GM18873 (cell line): Measurements from ENCODE around the gene PARN.
"Not testable (repeated sequence)": the region's sequence is repeated elsewhere in the genome, so short reads cannot be mapped to it uniquely, and the experiment has no call there.

Experiments
- ATAC-seq: cut with Tn5 transposase; IDR thresholded peaks from one replicate; pipeline ENCODE4 v1.9.1; 2021; ENCODE audit warnings: mild to moderate bottlenecking, moderate library complexity, moderate number of reproducible peaks; ENCODE audit not compliant: unreplicated experiment, low FRiP score

The PARN gene, protein sequence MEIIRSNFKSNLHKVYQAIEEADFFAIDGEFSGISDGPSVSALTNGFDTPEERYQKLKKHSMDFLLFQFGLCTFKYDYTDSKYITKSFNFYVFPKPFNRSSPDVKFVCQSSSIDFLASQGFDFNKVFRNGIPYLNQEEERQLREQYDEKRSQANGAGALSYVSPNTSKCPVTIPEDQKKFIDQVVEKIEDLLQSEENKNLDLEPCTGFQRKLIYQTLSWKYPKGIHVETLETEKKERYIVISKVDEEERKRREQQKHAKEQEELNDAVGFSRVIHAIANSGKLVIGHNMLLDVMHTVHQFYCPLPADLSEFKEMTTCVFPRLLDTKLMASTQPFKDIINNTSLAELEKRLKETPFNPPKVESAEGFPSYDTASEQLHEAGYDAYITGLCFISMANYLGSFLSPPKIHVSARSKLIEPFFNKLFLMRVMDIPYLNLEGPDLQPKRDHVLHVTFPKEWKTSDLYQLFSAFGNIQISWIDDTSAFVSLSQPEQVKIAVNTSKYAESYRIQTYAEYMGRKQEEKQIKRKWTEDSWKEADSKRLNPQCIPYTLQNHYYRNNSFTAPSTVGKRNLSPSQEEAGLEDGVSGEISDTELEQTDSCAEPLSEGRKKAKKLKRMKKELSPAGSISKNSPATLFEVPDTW

DNA sequence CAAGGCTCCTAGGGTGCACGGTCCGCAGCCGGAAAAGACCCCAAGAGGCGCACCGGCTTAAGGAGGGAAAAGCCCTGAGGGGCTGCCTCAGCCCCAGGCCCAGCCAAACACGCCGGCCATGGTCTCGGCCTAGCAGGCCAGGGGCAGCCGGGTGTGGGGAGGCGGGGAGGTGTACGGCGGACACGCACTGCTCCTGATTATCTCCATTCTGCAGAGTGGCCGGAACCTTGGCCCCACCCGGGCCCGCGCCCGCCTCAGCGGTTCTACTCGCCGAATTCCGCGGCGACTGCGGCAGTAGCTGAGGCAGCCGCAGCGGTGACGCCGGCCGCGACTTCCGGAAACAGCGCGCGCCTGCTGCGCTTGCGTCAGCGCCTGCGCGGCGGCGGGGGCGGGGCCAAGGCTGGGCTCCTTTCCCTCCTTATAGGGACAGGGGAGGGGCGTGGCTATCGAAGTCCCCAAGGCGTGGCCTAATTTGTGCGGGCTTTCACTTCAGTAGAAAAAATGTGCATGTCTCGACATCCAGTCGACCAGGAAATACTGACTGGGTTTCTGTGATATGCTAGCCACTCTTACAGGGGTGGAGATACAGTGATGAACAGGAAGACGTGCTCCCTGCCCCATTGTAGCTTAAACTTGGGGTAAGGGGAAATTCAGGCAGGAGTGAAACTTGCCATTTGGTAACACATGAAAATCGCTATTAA, at the start of gene PARN:
TSS of gene PARN (minus strand) at position 342 of the 701 bp plus-strand sequence. CDS start at position 207, 135 bp downstream.
- ATAC-seq = no peak

DNA sequence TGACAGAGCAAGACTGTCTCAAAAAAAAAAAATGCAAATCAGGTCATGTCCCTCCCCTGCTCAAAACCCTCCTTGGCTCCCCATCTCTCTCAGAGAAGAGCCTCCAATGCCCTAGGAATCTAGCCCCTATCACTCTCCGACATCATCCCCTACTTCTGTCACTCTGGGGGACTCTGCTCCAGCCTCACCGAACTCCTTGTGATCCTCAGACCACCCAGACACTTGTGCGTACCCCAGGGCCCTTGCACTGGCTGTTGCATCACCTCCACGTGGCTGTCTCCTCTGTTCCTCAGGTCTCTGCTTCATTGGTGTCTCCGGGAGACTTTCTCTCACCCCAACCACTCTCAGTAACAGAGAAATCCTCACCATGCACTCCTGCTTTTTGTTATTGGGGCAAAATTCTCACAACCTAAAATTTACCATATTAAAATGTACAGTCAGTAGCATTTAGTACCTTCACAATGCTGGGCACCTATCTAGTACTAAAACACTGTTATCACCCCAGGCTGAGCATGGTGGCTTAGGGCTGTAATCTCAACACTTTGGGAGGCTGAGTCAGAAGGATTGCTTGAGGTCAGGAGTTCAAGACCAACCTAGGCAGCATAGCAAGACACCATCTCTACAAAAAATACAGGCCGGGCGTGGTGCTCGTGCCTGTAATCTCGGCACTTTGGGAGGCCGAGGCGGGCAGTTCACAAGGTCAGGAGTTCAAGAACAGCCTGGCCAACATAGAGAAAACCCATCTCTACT, 48.9 kb upstream of the PARN start:
- ATAC-seq = no peak

DNA sequence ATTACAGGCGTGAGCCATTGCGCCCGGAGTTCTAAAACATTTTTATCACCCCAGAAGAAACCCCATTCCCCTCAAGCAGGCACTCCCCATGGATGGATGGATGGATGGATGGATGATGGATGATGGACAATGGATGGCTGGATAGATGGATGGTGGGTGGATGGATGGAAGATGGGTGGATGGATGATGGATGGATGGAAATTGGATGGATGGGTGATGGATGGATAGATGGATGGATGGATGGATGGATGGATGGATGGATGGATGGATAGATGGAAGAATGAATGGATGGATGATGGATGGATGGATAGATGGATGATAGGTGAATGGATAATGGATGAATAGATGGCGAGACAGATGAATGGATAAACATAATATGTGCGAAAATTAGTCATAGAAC, 47.6 kb upstream of the PARN start:
- no peak for ATAC-seq

DNA sequence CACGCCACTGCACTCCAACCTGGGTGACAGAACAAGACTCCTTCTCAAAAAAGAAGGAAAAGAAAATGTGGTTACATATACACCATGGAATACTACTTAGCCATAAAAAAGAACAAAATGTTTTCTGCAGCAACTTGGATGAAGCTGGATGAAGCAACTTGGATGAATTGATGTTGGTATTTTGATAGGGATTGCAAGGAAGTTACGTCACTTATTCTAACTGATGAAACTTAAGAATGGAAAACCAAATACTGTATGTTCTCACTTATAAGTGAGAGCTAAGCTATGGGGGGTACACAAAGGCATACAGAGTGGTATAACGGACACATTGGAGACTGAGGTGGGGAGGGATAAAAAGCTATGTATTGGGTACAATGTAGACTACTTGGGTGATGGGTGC, 46.6 kb upstream of the PARN start:
- no peak for ATAC-seq

DNA sequence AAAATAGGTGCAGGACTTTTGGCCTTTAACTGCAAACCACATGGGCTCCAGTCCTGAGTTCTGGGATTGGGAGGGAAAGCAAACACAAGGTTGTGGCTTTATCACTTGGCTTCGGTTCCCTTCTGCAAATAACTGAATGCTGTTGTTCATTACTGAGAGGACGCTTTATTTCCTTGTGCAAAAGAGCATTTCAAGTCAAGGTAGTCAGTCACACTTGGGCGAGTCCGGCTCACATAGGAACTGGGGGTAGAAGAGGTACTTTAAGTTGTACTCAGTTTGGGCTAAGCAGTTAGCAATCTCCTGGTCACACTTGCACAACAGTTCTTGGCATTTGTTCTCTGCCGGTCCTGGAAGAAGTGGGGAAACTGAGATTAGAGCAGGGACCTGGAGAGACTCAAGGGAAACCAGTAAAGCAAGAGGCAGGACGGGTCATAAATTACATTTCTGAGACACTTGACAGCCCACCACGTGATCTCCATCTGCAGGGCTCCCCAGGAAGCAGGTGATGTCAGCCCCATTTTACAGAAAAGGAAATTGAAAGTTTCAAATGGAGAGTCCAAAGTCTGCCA, 42.4 kb upstream of the PARN start:
- ATAC-seq = no peak

DNA sequence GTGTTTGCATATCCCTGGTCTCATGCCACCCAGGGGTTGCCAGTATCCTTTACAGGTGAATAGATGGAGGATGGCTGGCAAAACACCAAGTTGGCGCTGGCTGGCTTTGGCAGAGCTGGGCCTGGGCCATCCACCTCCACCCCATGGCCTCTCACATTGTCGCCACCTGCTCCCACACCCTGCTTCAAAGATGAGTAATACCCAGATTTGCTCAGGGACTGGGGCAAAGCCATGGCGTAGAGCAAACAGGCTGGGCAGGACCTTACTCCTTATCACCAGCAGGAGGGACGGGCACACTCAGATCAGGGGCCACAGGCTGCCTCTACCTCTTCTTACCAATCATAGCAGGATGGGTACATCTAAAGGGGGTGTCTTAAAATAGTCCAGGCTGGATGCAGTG, 39.7 kb upstream of the PARN start:
- no peak for ATAC-seq

DNA sequence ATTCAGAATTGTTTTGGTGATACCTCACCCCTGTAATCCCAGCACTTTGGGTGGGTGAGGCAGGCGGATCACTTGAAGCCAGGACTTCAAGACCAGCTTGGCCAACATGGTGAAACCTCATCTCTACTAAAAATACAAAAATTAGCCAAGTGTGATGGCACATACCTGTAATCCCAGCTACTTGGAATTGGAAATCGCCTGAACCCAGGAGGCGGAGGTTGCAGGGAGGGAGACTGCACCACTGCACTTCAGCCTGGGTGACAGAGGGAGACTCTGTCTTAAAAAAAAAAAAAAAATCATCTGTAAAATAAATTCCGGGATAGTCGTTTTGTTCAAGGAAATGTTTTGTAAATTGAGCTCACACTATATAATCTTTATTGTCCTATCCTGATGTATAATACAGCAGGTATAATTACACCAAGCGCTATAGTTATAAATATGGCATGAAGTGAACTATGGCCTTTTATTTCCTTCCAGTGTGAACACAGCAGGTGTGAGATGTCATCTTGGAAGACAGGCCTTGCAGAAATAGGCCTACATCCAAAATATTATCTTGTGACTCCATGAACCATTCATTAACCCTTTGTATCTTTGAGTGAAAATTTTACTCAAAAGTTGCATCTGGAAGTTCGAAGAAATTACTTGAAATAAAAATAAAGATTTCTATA, 38.6 kb upstream of the PARN start:
- ATAC-seq = no peak

DNA sequence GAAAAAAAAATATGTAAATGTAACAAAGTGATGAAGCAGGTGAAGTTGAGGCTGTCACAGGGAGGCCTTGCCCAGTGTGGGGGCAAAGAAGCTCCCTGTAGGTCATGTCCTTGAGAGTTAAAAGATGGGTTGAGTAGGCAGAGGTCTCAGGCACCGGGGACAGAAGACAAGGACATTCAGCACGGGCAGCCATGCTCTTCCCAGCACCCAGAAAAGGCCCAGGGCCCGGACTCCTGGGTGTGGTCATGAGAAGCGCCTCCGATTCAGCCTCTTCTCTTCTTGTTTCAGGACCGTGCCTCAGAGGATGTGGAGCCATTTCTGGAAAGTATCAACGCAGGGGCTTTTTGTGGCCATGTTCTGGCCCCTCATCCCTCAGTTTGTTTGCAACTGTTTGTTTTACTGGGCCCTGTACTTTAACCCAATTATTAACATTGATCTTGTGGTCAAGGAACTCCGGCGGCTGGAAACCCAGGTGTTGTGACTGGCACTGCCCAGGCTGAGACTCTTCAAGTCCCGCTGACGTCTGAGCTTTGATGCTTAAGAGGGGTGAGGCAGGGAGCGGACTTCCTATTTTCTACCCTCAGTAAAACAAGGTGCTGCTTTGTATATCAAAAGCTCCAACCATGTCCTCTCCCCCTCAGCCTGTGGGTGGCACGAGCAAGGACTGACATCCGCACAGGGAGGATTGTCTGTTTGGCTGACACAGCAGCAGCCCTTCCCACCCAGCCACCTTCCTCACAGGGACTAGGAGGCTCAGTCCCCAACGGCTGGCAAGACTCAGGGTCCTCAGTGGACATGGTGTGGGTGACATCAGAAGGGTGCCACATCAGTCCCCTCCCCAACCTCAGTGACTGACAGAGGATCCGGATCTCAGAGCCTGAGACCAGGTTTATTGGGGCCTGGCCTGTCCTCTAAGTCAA, 37.5 kb upstream of the PARN start:
- no peak for ATAC-seq

DNA sequence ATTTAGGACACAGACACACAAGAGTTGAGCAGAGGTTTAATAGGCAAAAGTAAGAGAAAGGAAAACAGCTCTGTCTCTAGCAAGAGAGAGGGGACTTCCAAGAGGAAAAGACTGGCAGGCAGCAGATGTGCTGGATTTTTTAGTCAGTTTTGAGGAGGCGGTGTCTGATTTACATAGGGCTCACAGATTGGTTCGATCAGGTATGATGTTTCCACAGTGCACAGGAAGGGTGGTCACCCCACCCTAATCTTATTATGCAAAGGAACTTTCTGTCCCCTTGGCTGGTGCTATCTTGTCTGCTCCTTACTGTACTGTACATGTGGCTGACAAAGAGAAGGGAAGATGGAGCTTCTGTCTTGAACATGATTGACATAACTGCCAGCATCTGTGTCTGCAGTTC, 28.0 kb upstream of the PARN start:
- peak; percentile 74 for ATAC-seq

DNA sequence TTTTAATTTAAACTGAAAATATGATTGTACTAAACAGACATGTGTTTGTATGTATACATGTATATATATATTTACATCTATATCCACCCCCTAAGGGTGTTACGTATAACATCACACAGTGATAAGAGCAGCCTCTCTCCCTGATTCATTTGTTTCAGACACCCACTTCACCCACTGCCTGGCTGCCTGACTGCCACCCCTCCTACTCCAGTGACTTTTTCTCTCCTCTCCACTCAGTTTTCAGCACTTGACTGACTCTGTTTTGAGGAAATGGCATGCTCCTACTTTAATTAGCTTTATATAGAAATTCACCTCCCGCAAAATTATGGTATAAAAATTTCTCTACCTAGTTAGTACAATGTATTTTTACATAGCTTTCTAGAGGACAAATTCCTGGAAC, 22.7 kb upstream of the PARN start:
- no peak for ATAC-seq

DNA sequence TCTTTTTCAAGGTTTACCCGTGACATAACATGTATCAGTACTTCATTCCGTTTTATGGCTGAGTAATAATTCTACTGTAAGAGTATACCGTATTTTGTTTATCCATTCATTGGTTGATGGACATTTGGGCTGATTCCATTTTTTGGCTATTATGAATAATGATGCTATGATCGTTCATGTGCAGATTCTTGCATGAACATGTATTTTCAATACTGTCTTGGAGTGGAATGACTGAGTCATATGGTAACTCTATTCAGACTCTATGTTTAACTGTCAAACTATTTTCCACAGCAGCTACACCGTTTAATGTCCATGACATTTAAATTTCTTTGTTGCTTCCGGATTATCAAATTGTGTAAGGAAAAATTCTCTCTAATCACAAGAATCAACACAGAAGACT, 20.6 kb upstream of the PARN start:
- no peak for ATAC-seq

DNA sequence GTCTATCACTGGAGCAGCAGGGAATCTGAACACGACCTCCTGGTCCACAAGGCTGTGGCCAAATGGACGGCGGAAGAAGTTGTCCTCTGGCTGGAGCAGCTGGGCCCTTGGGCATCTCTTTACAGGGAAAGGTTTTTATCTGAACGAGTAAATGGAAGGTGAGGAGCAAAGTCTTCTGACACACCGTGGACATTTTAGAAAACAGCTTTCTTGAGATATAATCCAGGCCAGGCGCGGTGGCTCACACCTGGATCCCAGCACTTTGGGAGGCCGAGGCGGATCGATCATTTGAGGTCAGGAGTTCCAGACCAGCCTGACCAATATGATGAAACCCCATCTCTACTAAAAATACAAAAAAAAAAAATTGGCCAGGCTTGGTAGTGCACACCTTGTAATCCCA, 19.8 kb upstream of the PARN start:
- ATAC-seq = no peak

DNA sequence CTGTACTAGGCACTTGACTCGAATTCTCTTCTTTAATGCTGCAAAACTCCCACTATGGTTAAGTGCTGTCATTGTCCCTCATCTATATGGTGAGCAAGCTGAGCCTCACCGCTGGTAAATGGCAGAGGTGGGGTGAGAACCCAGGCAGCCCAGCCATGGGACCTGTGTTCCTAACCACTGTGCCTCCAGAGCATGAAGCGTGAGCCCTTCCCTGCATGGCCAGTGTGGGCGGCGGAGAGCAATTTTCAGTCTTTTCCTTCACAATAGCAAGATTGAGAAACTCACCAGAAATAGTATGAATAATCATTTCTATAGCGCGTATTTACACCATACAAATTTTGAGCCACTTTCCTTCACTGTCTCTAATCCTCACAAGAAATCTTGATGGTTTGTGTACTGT, 11.9 kb upstream of the PARN start:
- ATAC-seq = no peak

DNA sequence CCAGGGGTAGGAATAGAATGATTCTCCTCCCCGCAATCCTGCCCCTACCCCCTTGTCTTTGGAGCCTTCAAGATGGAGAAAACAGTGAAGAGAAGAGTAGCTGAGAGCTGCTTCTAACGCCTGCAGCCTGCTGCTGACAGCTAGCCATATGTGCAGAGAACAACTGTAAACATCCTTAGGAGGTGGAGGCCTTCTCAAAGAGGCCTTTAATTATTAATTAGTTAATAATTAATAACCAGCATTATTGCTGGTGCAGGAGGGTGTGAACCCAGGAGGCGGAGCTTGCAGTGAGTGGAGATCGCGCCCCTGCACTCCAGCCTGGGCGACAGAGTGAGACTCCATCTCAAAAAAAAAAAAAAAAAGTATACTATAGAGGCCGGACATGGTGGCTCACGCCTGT, 11.1 kb upstream of the PARN start:
- no peak for ATAC-seq

DNA sequence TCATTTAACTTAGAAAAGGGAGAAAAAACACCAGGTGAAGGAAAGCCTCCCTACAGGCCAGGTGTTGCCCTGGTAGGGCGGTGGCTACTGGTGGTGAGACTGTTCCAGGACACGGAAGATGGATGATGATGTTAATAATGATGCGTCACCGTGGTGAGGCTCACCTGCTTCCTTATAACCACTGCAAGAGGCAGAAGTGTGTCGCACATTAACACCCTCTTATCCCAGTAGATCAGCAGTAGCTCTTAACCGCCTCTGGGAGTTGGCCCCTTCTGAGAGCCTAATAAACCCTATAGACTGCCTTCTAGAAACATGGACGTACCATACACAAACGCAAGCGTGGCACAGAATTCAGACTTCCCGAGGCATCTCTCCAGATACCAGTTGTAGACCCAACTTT, 10.5 kb upstream of the PARN start:
- ATAC-seq = no peak

DNA sequence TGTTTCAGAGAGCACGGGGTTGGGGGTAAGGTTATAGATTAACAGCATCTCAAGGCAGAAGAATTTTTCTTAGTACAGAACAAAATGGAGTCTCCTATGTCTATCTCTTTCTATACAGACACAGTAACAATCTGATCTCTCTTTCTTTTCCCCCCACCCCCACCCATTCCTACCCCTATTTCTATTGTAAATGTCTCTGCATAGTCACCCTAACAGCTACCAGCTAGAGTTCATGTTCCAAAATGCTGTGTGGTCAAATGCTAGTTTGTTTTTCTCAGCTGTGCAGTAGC, 6.8 kb upstream of the PARN start:
- not testable (repeated sequence) for ATAC-seq

DNA sequence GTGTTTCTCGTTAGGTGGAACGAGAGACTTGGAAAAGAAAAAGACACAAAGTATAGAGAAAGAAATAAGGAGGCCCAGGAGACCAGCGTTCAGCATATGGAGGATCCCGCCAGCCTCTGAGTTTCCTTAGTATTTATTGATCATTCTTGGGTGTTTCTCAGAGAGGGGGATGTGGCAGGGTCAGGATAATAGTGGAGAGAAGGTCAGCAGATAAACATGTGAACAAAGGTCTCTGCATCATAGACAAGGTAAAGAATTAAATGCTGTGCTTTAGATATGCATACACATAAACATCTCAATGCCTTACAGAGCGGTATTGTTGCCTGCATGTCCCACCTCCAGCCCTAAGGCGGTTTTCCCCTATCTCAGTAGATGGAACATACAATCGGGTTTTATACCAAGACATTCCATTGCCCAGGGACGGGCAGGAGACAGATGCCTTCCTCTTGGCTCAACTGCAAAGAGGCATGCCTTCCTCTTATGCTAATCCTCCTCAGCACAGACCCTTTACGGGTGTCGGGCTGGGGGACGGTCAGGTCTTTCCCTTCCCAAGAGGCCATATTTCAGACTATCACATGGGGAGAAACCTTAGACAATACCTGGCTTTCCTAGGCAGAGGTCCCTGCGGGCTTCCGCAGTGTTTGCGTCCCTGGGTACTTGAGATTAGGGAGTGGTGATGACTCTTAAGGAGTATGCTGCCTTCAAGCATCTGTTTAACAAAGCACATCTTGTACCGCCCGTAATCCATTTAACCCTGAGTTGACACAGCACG, 6.3 kb upstream of the PARN start:
- not testable (repeated sequence) for ATAC-seq

DNA sequence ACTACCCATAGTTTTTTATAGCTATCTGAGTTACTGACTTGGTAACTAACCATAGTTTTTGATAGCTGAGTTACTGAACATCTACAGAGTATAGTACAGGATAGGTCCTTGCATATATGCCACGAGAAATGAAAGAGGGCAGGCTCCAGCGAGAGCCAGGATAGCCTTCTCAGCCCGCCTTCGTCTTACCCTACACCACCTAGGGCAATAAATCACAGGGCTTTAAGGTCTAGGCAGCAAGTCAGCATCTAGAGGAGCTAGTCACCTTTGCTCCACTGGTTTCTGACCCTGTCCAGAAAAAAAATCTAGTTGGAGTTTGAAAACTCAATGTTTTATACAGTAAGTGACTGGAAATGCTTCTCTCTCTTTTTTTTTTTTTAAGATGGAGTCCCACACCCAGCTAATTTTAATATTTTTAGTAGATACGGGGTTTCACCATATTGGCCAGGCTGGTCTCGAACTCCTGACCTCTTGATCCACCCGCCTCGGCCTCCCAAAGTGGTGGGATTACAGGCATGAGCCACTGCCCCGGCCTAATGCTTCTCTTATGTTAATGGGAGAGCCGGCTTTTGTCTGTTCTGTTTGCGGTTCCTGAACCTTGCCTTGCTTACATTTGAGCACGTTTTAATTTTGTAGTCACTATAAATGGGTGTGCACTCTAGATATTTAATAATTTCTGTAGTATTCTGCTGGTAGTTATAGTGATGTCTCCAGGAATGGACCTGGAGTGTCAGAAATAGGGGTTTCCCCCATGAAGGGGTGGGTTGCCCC, 5.5 kb upstream of the PARN start:
- ATAC-seq = no peak
